ENCODE measurements around the gene WRNIP1. TPM values are rescaled to one million over a fixed set of nuclear protein-coding genes. Genes with fewer than 3 reads are reported as not detected.

WRNIP1 gene
- total RNA-seq, 1 donor from 2014 or later: 58.4 TPM

- DNase-seq (ENCODE audit: low read depth): no peak
- Histone ChIP-seq H3K36me3 (ENCODE audit: control insufficient read depth, insufficient read depth, low read length) (no peaks in the 10 kb centered on the region), H3K4me3 (ENCODE audit: low read depth, low read length) (no peak overlapping the region), H3K27me3 (ENCODE audit: control insufficient read depth, insufficient read depth, low read length) (no peaks in the 10 kb centered on the region)
- TF ChIP-seq CTCF (IDR thresholded peaks at IDR 0.05; ENCODE audit: insufficient read depth, low read length, severe bottlenecking): no peak
- FAIRE-seq: no peak
Observed at GRCh38 chr6:2743280-2744208, 21.6 kb upstream of the WRNIP1 start.

- DNase-seq (ENCODE audit: low read depth) (no peak), FAIRE-seq (no peak)
- H3K27me3 ChIP-seq (ENCODE audit: control insufficient read depth, insufficient read depth, low read length): no peaks in the 10 kb centered on the region
- H3K36me3 ChIP-seq (ENCODE audit: control insufficient read depth, insufficient read depth, low read length): no peaks in the 10 kb centered on the region
- no peak overlapping the region for H3K4me3 ChIP-seq (ENCODE audit: low read depth, low read length)
- peak; percentile 27 for TF ChIP-seq CTCF (IDR thresholded peaks at IDR 0.05; ENCODE audit: insufficient read depth, low read length, severe bottlenecking)
Observed at GRCh38 chr6:2744209-2744771, 20.9 kb upstream of the WRNIP1 start.

GRCh38 chr6:2744778-2745177 is 20.4 kb upstream of the WRNIP1 start:
- DNase-seq (ENCODE audit: low read depth) (no peak), FAIRE-seq (no peak)
- TF ChIP-seq CTCF (IDR thresholded peaks at IDR 0.05; ENCODE audit: insufficient read depth, low read length, severe bottlenecking): no peak
- no peaks in the 10 kb centered on the region for H3K27me3 ChIP-seq (ENCODE audit: control insufficient read depth, insufficient read depth, low read length)
- H3K36me3 ChIP-seq (ENCODE audit: control insufficient read depth, insufficient read depth, low read length): no peaks in the 10 kb centered on the region
- H3K4me3 ChIP-seq (ENCODE audit: low read depth, low read length): no peak overlapping the region

- Histone ChIP-seq H3K4me3 (ENCODE audit: low read depth, low read length) (no peak overlapping the region), H3K27me3 (ENCODE audit: control insufficient read depth, insufficient read depth, low read length) (no peaks in the 10 kb centered on the region), H3K36me3 (ENCODE audit: control insufficient read depth, insufficient read depth, low read length) (no peaks in the 10 kb centered on the region)
- FAIRE-seq (no peak), DNase-seq (ENCODE audit: low read depth) (no peak)
- no peak for TF ChIP-seq CTCF (IDR thresholded peaks at IDR 0.05; ENCODE audit: insufficient read depth, low read length, severe bottlenecking)
Observed at GRCh38 chr6:2745246-2745645, 19.9 kb upstream of the WRNIP1 start.

- DNase-seq (ENCODE audit: low read depth) (no peak), FAIRE-seq (no peak)
- H3K36me3 ChIP-seq (ENCODE audit: control insufficient read depth, insufficient read depth, low read length): no peaks in the 10 kb centered on the region
- TF ChIP-seq CTCF (IDR thresholded peaks at IDR 0.05; ENCODE audit: insufficient read depth, low read length, severe bottlenecking): no peak
- no peak overlapping the region for H3K4me3 ChIP-seq (ENCODE audit: low read depth, low read length)
- H3K27me3 ChIP-seq (ENCODE audit: control insufficient read depth, insufficient read depth, low read length): peaks cover 2% of the 10 kb centered on the region
Observed at GRCh38 chr6:2746557-2747061, 18.6 kb upstream of the WRNIP1 start.
